Umbilical cord (tissue), 2 donors: ENCODE data around the gene DHRS7B. TPM values are rescaled to one million over a fixed set of nuclear protein-coding genes. Genes with fewer than 3 reads are reported as not detected.
"Not testable (repeated sequence)": the region's sequence is repeated elsewhere in the genome, so short reads cannot be mapped to it uniquely, and the experiment has no call there.

ENCODE experiments used
- DNase-seq: peaks from one replicate; pipeline ENCODE4 v3.0.0-alpha.2; 2015; ENCODE audit warnings: low spot score
- total RNA-seq: library from RNA; depleted of rRNA; stranded (reverse); fragments of >200 nt; gene quantifications from one replicate; pipeline ENCODE4 v1.2.3, GENCODE V29; 2014; ENCODE audit warnings: low replicate concordance; ENCODE audit not compliant: insufficient read depth

DHRS7B gene, protein sequence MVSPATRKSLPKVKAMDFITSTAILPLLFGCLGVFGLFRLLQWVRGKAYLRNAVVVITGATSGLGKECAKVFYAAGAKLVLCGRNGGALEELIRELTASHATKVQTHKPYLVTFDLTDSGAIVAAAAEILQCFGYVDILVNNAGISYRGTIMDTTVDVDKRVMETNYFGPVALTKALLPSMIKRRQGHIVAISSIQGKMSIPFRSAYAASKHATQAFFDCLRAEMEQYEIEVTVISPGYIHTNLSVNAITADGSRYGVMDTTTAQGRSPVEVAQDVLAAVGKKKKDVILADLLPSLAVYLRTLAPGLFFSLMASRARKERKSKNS
- 24.6 TPM for total RNA-seq

DNA sequence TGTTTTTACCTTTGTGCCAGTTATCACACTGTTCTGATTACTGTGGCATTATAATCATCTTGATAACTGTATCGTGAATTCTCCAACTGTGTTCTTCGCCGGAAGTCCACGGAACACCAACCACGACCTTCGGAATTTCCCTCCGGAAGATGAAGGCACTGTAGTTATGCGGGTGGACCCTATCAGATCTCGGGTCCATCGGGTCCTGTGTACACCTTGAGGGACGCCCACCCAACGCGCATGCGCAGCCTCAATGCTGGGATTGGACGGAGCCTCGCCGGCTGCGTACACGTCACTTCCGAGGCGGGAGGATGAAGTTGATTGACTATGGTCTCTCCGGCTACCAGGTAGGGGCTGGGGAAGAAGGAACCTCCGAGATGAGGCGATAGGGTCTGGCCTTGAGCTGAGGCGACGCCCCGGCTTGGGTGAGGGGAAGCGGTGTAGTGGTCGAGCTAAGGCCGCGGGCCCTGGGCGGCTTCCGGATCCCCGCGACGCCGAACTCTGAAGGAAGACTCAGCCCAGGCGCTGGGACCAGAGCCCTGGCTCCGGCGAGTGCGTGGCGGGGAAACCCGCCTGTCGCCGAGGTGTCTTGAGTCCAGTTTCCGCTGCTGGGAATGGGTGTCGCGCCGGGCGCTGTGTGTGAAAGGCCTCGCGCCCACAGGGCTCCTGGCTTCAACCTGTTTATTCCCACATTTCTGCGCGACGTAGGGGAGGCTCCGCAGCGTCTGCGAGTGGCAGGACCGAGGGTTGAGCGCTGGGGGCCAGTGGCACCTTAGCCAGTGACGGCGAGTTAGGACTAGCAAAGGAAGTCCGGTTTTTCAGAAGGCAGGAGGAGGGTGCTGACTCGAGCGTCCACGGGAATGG is at the start of gene DHRS7B:
DHRS7B (plus strand) TSS at position 320 of the 864 bp plus-strand sequence; CDS start at position 328, 8 bp downstream.
- peak; percentile 98 for DNase-seq

DNA sequence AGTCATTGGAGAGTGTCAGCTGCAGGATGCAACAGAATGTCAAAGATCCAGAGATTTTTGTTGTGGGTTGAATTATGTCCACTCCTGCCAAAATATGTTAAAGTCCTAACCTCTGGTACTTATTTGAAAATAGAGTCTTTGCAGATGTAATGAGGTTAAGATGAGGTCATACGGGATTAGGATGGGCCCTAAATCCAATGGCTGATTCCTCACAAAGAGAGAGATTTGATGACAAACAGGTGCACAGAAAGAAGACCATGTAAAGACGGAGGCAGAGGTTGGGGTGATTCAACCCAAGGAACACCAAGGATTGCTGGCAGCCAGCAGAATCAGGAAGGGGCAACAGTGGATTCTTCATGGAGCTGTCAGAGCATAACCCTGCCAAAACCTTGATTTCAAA is 49.5 kb upstream of the DHRS7B start:
- DNase-seq = no peak

DNA sequence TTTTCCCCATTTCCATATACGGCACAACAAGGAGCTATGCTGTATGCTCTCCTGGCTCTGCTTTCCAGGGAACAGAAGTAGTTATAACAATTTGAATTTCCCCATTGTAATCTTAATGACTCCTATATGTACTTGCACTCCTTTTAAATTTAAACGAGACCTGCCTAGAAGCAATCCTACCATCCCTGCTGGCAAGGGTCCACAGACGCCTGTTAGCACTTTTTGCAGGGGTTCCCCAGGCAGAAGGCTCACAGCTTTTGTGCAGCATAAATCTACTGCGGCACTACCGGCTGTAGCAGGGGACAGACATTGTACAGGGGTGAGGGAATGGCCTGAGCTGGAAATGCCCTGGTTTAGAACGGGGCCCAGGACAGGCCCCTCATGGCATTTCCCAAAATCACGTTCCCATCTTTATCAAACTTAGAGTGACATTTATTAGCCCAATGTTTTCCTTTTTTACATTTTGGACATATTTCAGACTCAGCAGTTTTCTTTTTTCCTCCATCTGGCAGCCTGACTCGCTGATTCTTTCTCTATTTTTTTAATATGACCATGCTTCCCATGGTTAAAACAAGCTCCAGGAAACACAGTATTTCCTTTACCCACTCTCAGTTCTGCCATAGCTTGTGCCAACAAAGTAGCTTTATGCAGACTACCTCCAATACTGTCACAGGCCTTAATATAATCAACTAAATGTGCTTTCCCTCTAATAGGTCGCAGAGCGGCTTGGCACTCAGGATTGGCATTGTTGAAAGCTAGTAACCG is 48.6 kb upstream of the DHRS7B start:
- peak; percentile 24 for DNase-seq

DNA sequence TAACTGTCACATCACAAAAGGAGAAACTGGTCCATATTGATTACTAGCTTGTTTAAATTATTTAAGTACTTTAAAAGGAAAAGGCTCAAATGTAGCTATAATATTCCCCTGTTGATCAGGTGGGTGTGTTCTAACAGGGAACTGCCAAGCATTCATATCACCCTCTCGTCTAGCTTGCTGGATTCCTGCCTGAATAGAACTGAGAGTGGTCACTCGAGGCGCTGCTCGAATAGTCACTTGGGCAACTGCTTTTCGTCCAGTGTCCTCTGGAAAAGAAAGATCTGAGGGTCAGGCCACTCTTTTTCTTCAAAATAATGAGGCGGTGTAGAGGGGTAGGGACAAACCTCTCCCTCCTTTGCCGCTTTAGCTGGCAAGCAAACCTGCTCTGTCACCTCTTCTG is 47.6 kb upstream of the DHRS7B start:
- DNase-seq = no peak

DNA sequence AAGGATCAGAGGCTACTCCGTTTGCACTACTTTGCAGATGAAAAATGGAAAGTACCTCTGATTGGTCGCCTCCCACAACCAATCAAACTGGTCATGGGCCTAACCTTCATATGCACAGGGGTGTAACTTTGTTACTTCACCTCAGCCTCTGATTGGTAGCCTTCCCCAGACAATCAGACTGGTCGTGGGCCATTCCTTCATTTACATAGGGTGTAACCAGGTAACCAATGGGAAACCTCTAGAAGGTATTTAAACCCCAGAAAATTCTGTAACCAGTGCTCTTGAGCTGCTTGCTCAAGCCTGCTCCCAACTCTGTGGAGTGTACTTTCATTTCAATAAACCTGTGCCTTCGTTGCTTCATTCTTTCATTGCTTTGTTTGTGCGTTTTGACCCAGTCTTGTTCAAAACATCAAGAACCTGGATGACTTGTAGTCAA is 44.7 kb upstream of the DHRS7B start:
- no peak for DNase-seq

DNA sequence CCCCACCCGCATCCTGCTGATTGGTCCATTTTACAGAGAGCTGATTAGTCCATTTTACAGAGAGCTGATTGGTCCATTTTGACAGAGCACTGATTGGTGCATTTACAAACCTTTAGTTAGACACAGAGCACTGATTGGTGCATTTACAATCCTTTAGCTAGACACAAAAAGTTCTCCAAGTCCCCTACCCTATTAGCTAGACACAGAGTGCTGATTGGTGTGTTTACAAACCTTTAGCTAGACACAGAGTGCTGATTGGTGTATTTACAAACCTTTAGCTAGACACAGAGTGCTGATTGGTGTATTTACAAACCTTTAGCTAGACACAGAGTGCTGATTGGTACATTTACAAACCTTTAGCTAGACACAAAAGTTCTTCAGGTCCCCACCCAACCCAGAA is 41.5 kb upstream of the DHRS7B start:
- DNase-seq = not testable (repeated sequence)

DNA sequence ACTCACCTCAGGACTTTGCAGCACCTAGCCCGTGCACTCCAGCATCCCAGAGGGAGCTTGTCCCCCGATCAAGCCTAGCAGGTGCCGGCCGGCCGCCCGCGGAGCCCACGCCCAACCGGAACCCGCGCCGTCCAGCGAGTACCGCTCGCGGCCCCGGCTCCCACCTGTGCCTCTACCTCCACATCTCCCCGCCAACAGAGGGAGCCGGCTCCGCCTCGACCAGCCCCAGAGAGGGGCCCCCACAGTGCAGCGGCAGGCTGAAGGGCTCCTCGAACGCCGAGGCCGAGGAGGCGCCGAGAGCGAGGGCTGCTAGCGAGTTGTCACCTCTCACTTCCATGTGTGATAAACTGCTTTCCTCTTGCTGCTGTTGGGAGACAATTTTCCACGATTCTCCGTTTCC is 41.1 kb upstream of the DHRS7B start:
- DNase-seq = no peak

DNA sequence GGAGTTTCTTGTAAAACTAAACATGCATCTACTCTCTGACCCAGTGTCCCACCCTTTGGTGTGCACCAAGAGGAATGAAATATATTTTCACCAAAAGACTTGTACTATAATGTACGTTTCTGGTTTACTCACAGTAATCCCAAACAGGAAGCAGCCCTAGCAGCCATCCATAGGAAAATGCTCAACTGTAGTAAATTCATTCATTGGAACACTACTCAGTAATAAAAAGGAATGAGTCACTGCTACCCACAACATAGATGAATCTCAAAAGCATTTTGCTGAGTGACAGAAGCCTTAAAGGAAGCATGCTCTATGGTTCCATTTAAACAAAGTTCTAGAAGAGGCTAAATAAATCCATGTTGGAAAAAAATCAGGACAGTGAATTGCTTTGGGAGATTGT is 37.6 kb upstream of the DHRS7B start:
- no peak for DNase-seq

DNA sequence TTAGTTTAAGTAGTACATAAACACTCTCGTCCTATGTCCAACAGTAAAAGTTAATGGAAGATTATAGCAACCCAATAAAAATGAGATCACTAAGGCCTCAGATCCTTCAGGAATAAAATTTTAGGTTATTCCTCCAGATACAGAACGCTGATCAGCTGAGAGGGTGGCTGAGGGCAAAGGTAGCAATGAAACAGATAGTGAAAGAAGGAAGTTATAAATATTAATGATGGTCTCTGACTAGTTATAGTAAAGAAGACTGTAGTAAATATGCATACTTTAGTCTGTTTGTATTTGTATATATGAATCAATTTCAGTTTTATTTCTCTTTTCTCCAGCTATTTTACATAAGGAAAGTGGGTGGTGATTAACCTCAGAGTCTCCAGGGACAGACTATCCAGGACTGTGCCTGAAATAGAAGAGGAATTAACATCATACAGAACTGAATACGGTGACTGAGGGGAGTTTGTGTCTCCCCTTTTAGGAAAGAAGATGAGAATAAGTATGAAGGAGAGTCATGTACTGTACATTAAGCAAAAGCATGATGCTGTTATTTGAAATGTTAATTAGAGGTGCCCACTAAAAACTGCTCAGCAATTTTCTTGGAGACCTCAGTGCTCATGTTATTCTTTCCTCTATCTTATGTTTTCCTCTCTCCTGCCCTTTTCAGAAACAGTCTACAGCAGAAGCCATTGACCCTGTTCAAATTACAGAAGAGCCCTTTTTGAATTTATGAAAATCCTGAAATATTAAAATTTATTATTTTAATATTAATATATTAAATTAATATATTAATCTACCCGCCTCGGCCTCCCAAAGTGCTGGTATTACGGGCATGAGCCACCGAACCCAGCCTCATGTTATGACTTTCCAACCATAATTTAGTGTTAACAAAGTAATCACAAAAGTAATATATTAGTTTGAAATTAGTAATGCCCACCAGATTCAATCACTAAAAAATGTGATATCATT is 36.5 kb upstream of the DHRS7B start:
- DNase-seq = no peak

DNA sequence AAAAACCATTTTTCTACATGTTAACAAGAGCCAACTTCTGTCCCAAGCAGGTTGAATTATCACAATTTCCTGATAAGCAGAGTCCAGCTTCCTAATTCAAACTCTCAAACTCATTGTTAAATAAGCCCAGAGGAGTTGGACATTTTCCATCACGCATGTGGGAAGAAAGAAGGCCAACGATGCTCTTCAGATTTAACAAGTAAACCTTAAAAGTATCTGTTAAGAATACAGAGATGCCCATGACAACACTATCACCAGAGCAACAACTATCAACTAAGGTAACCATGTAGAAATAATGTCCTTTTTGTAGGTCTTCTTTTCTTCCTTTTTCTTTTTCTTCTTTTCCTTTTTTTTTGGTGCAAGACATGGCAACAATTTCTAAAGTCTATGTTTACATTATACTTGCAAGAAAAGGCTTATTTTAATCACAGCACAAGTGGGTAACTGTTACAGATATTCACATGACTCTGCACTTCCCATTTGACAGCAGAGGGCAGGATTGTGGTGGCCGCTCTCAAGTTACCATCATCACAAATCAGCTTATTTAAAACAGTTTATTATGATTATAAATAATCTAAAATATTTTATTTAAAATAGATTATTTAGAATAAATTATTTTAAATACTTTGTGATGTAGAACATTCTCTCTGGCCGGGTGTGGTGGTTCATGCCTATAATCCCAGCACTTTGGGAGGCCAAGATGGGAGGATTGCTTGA is 35.7 kb upstream of the DHRS7B start:
- DNase-seq = no peak

DNA sequence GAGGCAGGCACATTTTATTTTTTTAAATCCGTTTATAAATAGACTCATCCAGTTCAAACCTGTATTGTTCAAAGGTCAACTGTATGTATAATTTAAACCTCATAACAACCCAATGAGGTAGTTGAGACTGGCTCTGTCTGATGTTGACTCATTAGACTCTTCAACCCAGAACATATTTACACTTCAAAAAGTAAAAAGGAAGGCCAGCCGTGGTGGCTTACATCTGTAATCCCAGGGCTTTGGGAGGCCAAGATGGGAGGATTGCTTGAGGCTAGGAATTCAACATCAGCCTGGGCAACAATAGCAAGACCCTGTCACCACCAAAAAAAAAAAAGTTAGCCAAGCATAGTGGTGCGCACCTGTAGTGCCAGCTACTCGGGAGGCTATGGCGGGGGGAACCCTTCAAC is 32.5 kb upstream of the DHRS7B start:
- no peak for DNase-seq

DNA sequence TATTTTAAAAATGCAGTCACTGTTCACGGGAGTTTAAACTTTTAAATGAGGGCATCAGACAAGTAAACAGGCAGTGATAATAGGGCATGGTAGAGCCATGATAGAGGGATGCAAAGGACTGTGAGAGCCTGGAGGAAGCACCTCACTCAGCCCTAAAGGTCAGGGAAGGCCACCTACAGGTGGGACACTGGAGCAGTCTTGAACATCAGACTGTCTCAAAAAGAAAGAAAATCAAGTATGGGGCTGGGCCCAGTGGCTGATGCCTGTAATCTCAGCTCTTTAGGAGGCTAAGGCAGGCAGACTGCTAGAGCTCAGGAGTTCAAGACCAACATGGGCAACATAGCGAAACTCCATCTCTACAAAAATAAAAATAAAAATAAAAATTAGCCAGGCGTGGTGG is 31.0 kb upstream of the DHRS7B start:
- DNase-seq = no peak

DNA sequence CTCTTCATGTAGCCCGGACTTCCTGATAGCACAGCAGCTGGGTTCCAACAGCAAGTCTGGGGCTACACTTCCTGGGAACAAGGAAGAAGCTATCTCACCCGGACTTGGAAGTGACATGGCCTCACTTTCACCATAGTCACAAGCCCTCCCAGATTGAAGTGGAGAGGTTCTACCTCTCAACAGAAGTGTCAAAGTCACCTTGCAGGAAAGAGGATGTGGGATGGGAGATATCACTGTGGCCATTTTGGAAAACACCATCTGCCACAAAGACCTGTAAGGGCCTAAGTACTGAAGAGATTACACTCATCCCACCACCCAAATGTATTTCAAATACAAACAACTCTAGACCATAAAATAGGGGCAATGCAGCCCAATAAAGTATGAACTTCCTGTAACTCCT is 29.9 kb upstream of the DHRS7B start:
- no peak for DNase-seq

DNA sequence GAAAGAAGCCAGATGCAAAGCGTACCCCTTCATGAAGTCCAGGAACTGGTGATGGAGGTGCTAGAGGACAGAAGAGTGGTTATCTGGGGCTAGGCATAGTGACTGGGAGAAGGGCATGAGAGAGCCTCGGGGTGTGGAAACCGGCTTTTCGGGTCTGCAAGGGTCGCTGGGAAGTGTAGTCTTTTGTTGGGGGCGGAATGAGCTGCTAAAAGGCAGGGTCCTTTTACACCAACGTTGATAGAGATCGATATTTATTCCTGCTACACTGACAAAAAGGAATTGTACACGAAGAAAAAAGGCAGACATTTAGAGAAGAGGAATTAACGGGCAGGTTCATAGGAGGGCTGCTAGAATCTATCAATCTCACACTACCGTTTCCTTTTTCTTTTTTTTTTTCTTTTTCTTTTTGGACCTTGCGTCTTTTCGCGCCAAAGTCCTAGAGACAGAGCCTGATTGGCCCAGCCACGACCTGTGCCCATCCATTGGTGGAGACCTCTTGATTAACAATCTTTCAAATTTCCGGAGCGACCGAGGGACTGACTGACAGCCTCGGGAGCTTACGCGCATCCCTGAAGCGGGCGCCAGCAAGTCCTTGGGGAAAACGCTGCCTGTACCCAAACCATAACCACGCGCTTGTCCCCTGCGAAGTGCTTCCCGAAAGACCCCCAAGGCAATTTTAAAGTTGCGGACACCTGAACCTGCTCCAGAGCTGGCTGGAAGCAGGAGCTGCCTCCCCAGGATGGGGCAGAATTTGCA is 27.7 kb upstream of the DHRS7B start:
- peak; percentile 81 for DNase-seq

DNA sequence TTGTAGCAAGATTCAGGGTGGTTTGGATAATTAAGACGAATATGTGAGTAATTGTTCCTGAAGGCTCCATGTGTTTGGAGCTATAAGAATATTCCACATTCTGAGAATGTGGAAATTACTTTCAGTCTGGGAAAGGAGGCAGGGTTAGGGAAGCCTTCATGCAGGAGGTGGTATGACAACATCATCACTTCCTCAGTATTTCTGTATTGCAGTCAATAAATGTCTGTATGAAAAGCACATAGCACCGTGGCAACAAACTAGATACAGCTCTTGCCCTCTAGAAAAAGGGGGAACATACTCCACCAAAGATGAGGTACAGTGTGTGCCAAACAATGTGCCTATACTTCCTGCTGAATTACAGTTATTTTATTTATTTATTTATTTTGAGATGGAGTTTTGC is 26.1 kb upstream of the DHRS7B start:
- no peak for DNase-seq

DNA sequence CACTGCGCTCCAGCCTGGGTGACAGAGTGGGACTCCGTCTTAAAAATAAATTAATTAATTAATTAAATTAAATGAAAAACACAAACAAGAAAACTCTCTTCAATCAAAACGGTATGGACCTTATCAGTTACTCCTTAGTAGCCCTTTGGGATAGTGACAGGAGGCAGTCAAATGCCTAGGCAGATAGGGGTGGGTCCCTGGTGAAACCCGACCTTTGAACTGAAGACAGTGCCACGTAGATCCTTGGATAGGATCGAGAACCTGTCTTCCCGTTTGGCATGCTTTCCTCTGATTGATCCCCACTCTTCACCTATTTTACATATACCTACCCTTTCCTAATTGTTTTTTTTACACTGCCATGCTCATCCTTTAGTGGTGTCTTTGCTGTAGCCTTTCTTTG is 22.2 kb upstream of the DHRS7B start:
- DNase-seq = no peak

DNA sequence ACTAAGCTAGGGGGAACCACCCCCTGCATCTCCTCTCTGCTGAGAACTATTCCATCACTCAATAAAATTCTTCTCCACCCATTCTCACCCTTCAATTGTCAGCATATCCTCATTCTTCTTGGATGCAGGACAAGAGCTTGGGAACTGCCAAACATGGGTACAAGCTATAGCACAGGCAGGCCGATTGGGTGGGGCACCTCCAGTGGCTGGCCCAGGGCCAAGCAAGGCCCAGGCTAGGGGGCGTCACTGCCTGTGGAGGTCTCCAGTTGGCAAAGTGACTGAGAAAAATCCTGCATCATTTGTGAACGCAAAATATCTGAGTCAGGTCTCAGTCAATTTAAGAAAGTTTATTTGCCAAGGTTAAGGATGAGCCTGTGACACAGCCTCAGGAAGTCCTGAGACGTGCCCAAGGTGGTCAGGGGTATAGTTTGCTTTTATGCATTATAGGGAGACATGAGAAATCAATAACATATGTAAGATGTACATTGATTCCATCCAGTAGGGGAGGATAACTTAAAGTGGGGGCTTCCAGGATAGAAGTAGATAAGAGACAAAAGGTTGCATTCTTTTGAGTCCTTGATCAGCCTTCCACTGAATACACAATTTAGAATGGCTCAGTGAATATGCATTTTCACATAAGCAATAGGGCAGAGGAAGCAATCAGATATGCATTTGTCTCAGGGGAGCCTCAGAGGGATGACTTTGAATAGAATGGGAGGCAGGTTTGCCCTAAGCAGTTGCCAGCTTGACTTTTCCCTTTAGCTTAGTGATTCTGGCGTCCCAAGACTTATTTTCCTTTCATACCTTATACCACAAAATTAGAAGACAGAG is 21.5 kb upstream of the DHRS7B start:
- no peak for DNase-seq

DNA sequence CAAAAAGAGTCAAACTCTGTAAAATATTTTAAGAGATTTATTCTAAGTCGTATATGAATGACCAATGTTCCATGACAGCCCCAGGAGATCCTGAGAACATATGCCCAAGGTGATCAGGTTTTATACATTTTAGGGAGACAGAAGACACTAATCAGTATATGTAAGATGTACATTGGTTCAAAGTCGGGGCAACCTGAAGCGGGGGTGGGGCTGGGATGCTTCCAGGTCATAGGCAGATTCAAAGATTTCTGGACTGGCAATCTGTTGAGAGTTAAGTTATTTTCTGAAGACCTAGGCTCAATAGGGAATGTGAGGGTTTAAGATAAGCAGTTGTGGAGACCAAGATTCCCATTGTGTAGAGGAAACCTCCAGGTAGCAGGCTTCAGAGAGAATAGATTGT is 20.4 kb upstream of the DHRS7B start:
- DNase-seq = no peak
